Measurements from ENCODE around the gene POR.
A peak's percentile ranks its signal among the peaks of the same experiment; 100 is the strongest.
"Not testable (repeated sequence)": the region's sequence is repeated elsewhere in the genome, so short reads cannot be mapped to it uniquely, and the experiment has no call there.

Gene POR

GRCh38 chr7:75995996-75996395 lies 81.0 kb downstream of the POR start:
- no peak for DNase-seq (ENCODE audit: low spot score)
- Histone ChIP-seq H3K27ac (peak overlapping the region in 1 of 2 donors; percentile 7), H3K4me3 (no peak overlapping the region)
- TF ChIP-seq, protein P1, sequence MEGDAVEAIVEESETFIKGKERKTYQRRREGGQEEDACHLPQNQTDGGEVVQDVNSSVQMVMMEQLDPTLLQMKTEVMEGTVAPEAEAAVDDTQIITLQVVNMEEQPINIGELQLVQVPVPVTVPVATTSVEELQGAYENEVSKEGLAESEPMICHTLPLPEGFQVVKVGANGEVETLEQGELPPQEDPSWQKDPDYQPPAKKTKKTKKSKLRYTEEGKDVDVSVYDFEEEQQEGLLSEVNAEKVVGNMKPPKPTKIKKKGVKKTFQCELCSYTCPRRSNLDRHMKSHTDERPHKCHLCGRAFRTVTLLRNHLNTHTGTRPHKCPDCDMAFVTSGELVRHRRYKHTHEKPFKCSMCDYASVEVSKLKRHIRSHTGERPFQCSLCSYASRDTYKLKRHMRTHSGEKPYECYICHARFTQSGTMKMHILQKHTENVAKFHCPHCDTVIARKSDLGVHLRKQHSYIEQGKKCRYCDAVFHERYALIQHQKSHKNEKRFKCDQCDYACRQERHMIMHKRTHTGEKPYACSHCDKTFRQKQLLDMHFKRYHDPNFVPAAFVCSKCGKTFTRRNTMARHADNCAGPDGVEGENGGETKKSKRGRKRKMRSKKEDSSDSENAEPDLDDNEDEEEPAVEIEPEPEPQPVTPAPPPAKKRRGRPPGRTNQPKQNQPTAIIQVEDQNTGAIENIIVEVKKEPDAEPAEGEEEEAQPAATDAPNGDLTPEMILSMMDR (IDR thresholded peaks at IDR 0.05), result no peak

DNA sequence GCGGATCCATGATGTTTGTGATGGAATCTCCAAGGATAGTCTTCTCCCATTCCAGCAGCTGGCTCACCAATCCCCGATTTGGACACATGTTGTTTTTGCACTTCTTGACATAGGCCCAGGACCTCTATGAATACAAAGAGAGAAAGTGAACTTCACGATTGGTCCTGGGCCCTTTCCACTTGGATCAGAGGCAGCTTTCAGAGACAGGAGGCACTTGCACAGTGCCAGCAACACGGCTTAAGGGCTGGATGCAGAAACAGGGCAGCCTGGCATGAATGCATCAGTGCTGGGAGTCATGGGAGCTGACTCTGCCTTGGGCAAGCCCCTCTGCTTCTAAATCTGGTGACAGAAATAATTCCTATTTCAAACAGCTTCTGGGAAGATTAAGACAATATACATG lies 81.5 kb downstream of the POR start:
- no peak for DNase-seq (ENCODE audit: low spot score)

GRCh38 chr7:75998038-75998437 lies 83.1 kb downstream of the POR start:
- no peak overlapping the region for H3K4me3 ChIP-seq
- no peak overlapping the region for H3K27ac ChIP-seq
- no peak for DNase-seq (ENCODE audit: low spot score)
- TF ChIP-seq, protein P1 (IDR thresholded peaks at IDR 0.05), result no peak

More for the DNA sequence above, 81.5 kb downstream of the POR start:
- Histone ChIP-seq H3K27ac (peak overlapping the region in 1 of 2 donors; percentile 7), H3K4me3 (no peak overlapping the region)
- TF ChIP-seq, protein P1 (IDR thresholded peaks at IDR 0.05), result no peak

GRCh38 chr7:76000566-76000965 lies 85.6 kb downstream of the POR start:
- no peak overlapping the region for H3K4me3 ChIP-seq
- H3K27ac ChIP-seq, result no peak overlapping the region
- no peak for DNase-seq (ENCODE audit: low spot score)
- TF ChIP-seq, protein P1 (IDR thresholded peaks at IDR 0.05), result no peak

- no peak overlapping the region for H3K27ac ChIP-seq
- no peak overlapping the region for H3K4me3 ChIP-seq
- no peak for DNase-seq (ENCODE audit: low spot score)
- TF ChIP-seq, protein P1 (IDR thresholded peaks at IDR 0.05), result no peak
These were observed 87.2 kb downstream of the POR start for GRCh38 chr7:76002139-76002538.

- TF ChIP-seq, protein P1 (IDR thresholded peaks at IDR 0.05), result no peak
- Histone ChIP-seq H3K27ac (no peak overlapping the region), H3K4me3 (no peak overlapping the region)
- no peak for DNase-seq (ENCODE audit: low spot score)
These were observed 87.9 kb downstream of the POR start for GRCh38 chr7:76002822-76003221.

- no peak for DNase-seq (ENCODE audit: low spot score)
- H3K4me3 ChIP-seq, result no peak overlapping the region
These were observed 88.4 kb downstream of the POR start for GRCh38 chr7:76003351-76003750.

GRCh38 chr7:76005004-76005403 lies 90.0 kb downstream of the POR start:
- not testable (repeated sequence) for DNase-seq (ENCODE audit: low spot score); H3K4me3 ChIP-seq; H3K27ac ChIP-seq

More at GRCh38 chr7:76003351-76003750, 88.4 kb downstream of the POR start:
- TF ChIP-seq, protein P1 (IDR thresholded peaks at IDR 0.05), result no peak
- H3K27ac ChIP-seq, result no peak overlapping the region
